Activated CD4-positive, alpha-beta T cell treated with anti-CD3 and anti-CD28 coated beads for 36 hours (primary cell): ENCODE measurements around the gene ATXN1. TPM values are rescaled to one million over a fixed set of nuclear protein-coding genes. Genes with fewer than 3 reads are reported as not detected.
A peak's percentile ranks its signal among the peaks of the same experiment; 100 is the strongest.
"Not testable (repeated sequence)": the region's sequence is repeated elsewhere in the genome, so short reads cannot be mapped to it uniquely, and the experiment has no call there.

Experiments
- ATAC-seq: fragments of 200-7000 bp; cut with Tn5 transposase; one replicate; pipeline ENCODE4 v1.10.0; 2021; ENCODE audit warnings: mild to moderate bottlenecking, moderate library complexity
- CTCF ChIA-PET: fragments of 350-600 bp; sonication (Branson Sonifier 250); formaldehyde crosslinking; loops from one replicate; lab custom pipeline; 2021; ENCODE audit warnings: antibody characterized with exemption; lab: Charles Lee
- POLR2A ChIA-PET: fragments of 350-600 bp; sonication (Branson Sonifier 250); formaldehyde crosslinking; loops from one replicate; lab custom pipeline; 2021; ENCODE audit warnings: antibody characterized with exemption, inconsistent platforms; lab: Charles Lee
- DNase-seq: peaks from one replicate; pipeline ENCODE4 v3.0.0-alpha.2; 2020
- H3K27ac Mint-ChIP-seq: one replicate; pipeline ENCODE4 v1.8.0; 2021; ENCODE audit warnings: mixed read lengths
- H3K27me3 Mint-ChIP-seq: one replicate; pipeline ENCODE4 v1.8.0; 2021; ENCODE audit warnings: mixed read lengths
- H3K36me3 Mint-ChIP-seq: one replicate; pipeline ENCODE4 v1.8.0; 2021; ENCODE audit warnings: low read depth, mixed read lengths
- H3K4me1 Mint-ChIP-seq: one replicate; pipeline ENCODE4 v1.8.0; 2021; ENCODE audit warnings: mixed read lengths
- H3K4me3 Mint-ChIP-seq: one replicate; pipeline ENCODE4 v1.8.0; 2021; ENCODE audit warnings: mild to moderate bottlenecking, moderate library complexity, mixed read lengths
- H3K9me3 Mint-ChIP-seq: one replicate; pipeline ENCODE4 v1.8.0; 2021; ENCODE audit warnings: low read depth, mixed read lengths
- intact Hi-C, 2 experiments: fragments of 100-400 bp; cut with DNase I in 1 of 2; cut with micrococcal nuclease in 1 of 2; formaldehyde crosslinking; loops; one replicate each; pipeline versions ENCODE4 v1.14.2 to v1.15.1; 2022 to 2024; cut with DNase I, micrococcal nuclease
- total RNA-seq, 2 experiments: library from RNA; stranded (reverse); gene quantifications; one replicate each; pipeline ENCODE4 v1.2.3, GENCODE V29; 2021

The ATXN1 gene
- total RNA-seq, 2 experiments from 2014 or later, result 19.8 to 22.8 TPM

DNA sequence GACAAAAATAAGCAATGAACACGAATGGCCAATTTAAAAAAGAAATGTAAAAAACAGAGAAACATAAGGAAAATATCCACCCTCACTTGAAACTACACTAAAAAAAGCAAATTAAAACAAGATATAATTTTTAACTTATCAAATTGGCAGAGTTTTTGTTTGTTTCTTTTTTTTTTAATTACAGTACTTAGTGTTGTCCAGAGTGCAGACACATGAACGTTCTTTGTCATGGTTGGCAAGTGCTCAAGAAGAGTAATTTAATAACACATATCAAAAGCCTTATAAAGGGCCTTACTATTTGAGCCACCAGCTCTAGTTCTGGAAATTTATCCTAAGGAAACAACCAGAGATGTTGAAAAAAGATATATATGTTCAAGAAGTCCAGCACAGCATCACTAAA is 142.3 kb downstream of the ATXN1 start:
- H3K4me3 Mint-ChIP-seq, result no peak overlapping the region

DNA sequence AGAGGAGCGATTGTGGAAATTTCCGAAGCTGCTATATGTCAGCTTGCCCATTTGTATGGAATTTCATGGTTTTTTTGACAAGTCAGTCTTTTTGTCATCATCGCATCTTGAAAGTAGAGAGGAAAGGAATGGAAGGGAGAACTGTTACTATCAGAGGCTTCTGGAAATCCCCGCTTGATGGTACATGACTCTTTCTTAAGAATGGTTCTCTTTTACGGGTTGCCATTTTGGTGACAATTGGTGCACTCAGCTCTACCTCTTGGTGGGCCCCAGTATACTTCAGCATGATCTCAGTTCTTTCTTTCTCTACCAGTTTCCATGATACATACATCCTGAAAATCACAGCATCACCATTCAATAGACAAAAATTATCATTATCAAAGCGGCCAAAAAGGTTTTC is 146.0 kb downstream of the ATXN1 start:
- peak; percentile 47 for ATAC-seq
- DNase-seq, intact Hi-C loops, CTCF ChIA-PET, H3K9me3 Mint-ChIP-seq, H3K4me1 Mint-ChIP-seq, H3K27ac Mint-ChIP-seq, POLR2A ChIA-PET, H3K36me3 Mint-ChIP-seq, H3K27me3 Mint-ChIP-seq, H3K4me3 Mint-ChIP-seq: not testable (repeated sequence)

More for the DNA sequence above, 142.3 kb downstream of the ATXN1 start:
- ChIA-PET CTCF (interaction anchor here (0.6 to 0.7 kb wide), 2 partner anchors 336 to 433 kb away, joined by 3 read pairs; no protein-coding TSS in a partner anchor), POLR2A (no interaction called here)
- Mint-ChIP-seq H3K36me3 (peaks cover 2% of the 10 kb centered on the region), H3K27ac (no peak overlapping the region), H3K4me1 (peaks cover 20% of the 10 kb centered on the region), H3K27me3 (no peaks in the 10 kb centered on the region), H3K9me3 (no peaks in the 10 kb centered on the region)
- no peak for ATAC-seq
- intact Hi-C loops, result no loop called here
- no peak for DNase-seq

DNA sequence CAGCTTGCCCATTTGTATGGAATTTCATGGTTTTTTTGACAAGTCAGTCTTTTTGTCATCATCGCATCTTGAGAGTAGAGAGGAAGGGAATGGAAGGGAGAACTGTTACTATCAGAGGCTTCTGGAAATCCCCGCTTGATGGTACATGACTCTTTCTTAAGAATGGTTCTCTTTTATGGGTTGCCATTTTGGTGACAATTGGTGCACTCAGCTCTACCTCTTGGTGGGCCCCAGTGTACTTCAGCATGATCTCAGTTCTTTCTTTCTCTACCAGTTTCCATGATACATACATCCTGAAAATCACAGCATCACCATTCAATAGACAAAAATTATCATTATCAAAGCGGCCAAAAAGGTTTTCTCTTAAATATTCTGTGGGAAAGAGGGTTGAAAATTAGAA is 147.1 kb downstream of the ATXN1 start:
- H3K4me3 Mint-ChIP-seq, POLR2A ChIA-PET, H3K36me3 Mint-ChIP-seq, DNase-seq, intact Hi-C loops, H3K4me1 Mint-ChIP-seq, H3K27ac Mint-ChIP-seq, H3K27me3 Mint-ChIP-seq, H3K9me3 Mint-ChIP-seq, CTCF ChIA-PET: not testable (repeated sequence)
- peak; percentile 44 for ATAC-seq

DNA sequence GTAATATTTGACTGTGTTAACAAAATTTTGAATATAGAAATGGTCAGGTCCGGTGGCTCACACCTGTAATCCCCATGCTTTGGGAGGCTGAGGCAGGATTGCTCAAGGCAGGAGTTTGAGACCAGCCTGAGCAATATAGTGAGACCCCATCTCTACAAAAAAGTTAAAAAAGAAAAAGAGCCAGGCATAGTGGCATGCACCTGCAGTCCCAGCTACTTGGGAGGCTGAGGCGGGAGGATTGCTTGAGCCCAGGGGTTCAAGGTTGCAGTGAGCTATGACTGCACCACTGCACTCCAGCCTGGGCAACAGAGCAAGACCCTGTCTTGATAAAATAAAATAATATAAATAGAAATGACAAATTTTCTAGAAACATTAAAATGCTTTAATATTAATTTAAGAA is 147.8 kb downstream of the ATXN1 start:
- CTCF ChIA-PET, DNase-seq, H3K27me3 Mint-ChIP-seq, H3K27ac Mint-ChIP-seq, intact Hi-C loops, H3K9me3 Mint-ChIP-seq, H3K4me3 Mint-ChIP-seq, ATAC-seq, H3K36me3 Mint-ChIP-seq, H3K4me1 Mint-ChIP-seq: not testable (repeated sequence)
- POLR2A ChIA-PET, result interaction anchor here (0.7 kb wide), 1 partner anchor 20 kb away, joined by 5 read pairs; no protein-coding TSS in a partner anchor

DNA sequence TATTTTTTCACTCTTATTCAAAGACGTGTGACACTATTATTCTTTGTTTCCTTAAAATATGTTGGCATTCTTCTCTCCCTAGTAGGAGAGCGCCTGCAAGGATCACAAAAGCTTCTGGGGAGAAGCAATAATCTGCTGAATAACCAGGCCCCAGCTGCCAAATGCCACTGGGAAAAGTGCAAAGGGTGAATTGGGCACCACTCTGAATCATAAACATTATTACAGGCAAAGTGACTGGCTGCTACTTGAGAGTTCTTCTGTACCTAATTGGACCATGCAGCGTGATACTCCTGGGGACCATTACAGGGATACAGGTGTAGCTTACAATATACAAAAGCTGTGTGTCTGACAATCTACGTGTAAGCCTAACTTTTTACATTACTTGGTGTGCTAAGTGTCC is 152.8 kb downstream of the ATXN1 start:
- POLR2A ChIA-PET, result no interaction called here
- Mint-ChIP-seq H3K9me3 (no peaks in the 10 kb centered on the region), H3K27me3 (peaks cover 2% of the 10 kb centered on the region), H3K27ac (no peak overlapping the region), H3K4me3 (no peak overlapping the region), H3K36me3 (peaks cover 8% of the 10 kb centered on the region), H3K4me1 (peaks cover 6% of the 10 kb centered on the region)
- CTCF ChIA-PET, result no interaction called here
- ATAC-seq, result no peak
- intact Hi-C loops, result no loop called here
- DNase-seq, result no peak

DNA sequence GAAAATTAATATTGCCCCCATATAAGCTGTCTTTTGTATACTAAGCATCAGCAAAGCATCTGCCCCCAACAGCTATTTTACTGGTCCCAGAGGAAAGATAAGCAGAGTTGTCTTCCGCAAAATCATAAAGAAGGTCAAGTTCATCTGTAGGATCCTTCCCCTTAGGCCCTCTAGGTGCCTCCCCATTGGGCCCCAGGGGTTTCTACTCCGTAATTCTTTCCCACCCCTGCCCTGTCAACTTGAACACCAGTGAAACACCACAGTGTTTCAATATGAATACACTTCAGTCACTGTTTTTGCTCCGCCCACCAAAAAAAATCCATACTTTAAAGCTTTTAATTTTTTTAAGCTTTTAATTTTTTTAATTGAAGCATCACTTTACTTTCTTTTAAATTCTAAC is 159.2 kb downstream of the ATXN1 start:
- no peak overlapping the region for H3K4me3 Mint-ChIP-seq
- peak overlapping the region; percentile 55 for H3K27ac Mint-ChIP-seq
- ChIA-PET POLR2A (interaction anchor here (0.7 to 1.0 kb wide), 2 partner anchors 10 to 155 kb away, joined by 3 to 10 read pairs; no protein-coding TSS in a partner anchor), CTCF (interaction anchor here (0.6 to 2.7 kb wide), 5 partner anchors 72 to 436 kb away, joined by 3 to 8 read pairs (median 3); no protein-coding TSS in a partner anchor)
- intact Hi-C loops, result loop anchor here (1.0 to 5.0 kb wide), 4 partner anchors 10 to 415 kb away; partner anchors contain the start of gene ATXN1 (in 1 of the 2)
- H3K4me1 Mint-ChIP-seq, result peaks cover 42% of the 10 kb centered on the region
- peaks cover 11% of the 10 kb centered on the region for H3K36me3 Mint-ChIP-seq
- H3K9me3 Mint-ChIP-seq, result no peaks in the 10 kb centered on the region
- ATAC-seq (peak; percentile 99), DNase-seq (peak; percentile 78)
- H3K27me3 Mint-ChIP-seq, result peaks cover 3% of the 10 kb centered on the region

DNA sequence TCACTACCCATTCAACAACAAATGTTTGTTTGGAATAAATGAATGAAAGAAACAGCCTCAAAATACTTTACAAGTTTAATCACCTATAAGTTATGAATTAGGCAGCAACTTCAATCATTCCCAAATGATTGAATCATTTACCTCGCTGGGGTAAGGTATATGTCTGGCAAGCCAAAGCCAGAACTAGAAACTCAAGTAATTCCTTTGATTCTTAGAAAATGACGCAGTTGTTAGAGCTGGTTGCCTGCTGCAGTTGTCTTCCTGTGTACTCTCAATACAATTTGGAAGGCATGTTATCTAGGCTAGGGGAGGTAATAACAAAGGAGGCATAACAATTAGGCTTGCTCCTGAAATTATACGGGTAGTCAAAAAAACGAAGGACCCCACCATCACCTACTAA is 160.6 kb downstream of the ATXN1 start:
- Mint-ChIP-seq H3K9me3 (no peaks in the 10 kb centered on the region), H3K36me3 (peaks cover 11% of the 10 kb centered on the region), H3K4me3 (no peak overlapping the region), H3K27me3 (peaks cover 3% of the 10 kb centered on the region), H3K27ac (no peak overlapping the region), H3K4me1 (peaks cover 42% of the 10 kb centered on the region)
- intact Hi-C loops, result loop anchor here (5.0 kb wide), 3 partner anchors 112 to 417 kb away; partner anchors contain the start of gene ATXN1 (in 1 of the 2)
- DNase-seq (no peak), ATAC-seq (no peak)
- ChIA-PET POLR2A (no interaction called here), CTCF (interaction anchor here (0.7 to 2.7 kb wide), 5 partner anchors 71 to 246 kb away, joined by 3 to 8 read pairs (median 4); no protein-coding TSS in a partner anchor)

DNA sequence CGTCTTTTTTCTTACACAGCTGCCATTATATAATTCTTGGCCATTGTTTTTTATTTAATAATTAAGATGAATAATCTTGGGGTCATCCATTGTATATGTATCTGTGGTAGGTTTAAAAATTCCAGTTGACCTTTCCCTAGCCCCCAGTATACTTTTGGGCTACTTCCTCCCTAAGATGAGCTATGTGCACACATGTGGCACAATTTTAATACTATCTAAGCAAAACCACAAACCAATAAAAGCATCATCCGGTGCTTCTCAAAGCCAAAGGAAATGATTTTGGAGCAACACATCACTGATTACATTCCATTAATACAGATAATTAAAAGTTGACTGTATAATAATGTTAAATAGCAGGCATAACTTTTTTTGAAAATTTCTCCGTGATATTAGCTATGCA is 161.2 kb downstream of the ATXN1 start:
- POLR2A ChIA-PET, result no interaction called here
- peaks cover 42% of the 10 kb centered on the region for H3K4me1 Mint-ChIP-seq
- no peak overlapping the region for H3K4me3 Mint-ChIP-seq

DNA sequence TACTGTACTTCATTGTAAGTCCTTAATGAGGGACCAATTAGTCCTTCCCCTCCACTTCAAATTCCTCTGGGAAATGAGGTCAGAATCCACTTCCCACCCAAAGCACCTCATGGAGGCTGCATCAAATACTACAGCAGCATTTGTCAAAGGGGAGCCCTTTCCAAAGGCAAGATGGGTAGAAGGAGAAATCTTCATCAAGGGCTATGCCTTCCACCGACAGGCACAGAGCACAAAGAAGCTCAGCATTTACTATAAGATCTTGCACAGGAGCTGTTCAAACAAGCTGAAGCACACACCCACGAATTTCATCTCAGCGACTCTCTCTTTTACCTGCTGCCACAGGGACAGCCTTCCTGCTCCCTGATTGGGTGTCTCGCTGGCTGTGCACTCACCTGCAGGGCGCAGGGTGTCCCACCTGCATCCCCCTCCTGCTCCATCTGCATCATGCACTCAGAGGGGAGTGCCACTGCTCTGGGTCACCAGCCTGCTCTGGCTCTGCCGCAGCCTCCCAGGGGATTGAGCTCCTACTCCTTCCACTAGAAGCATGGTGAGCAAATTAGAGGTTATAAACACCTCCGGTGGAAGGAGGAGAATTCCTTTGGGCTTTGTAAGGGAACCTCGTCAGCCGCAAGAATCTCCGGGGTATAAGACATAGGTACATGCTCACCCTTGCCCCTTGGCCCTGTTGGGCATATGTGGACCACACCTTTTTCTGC is 164.5 kb downstream of the ATXN1 start:
- DNase-seq (no peak), ATAC-seq (no peak)
- intact Hi-C loops, result no loop called here
- Mint-ChIP-seq H3K27me3 (no peaks in the 10 kb centered on the region), H3K27ac (no peak overlapping the region), H3K4me3 (no peak overlapping the region), H3K4me1 (peaks cover 37% of the 10 kb centered on the region), H3K9me3 (peaks cover 3% of the 10 kb centered on the region), H3K36me3 (peaks cover 6% of the 10 kb centered on the region)
- ChIA-PET CTCF (interaction anchor here (0.6 to 1.0 kb wide), 4 partner anchors 39 to 221 kb away, joined by 3 read pairs; no protein-coding TSS in a partner anchor), POLR2A (no interaction called here)

More for the DNA sequence above, 161.2 kb downstream of the ATXN1 start:
- intact Hi-C loops, result loop anchor here (5.0 kb wide), 3 partner anchors 112 to 417 kb away; partner anchors contain the start of gene ATXN1 (in 1 of the 2)
- Mint-ChIP-seq H3K36me3 (peaks cover 11% of the 10 kb centered on the region), H3K9me3 (no peaks in the 10 kb centered on the region), H3K27me3 (peaks cover 3% of the 10 kb centered on the region), H3K27ac (no peak overlapping the region)
- DNase-seq (no peak), ATAC-seq (no peak)
- CTCF ChIA-PET, result interaction anchor here (0.8 to 2.7 kb wide), 4 partner anchors 71 to 246 kb away, joined by 4 to 8 read pairs (median 5); no protein-coding TSS in a partner anchor

DNA sequence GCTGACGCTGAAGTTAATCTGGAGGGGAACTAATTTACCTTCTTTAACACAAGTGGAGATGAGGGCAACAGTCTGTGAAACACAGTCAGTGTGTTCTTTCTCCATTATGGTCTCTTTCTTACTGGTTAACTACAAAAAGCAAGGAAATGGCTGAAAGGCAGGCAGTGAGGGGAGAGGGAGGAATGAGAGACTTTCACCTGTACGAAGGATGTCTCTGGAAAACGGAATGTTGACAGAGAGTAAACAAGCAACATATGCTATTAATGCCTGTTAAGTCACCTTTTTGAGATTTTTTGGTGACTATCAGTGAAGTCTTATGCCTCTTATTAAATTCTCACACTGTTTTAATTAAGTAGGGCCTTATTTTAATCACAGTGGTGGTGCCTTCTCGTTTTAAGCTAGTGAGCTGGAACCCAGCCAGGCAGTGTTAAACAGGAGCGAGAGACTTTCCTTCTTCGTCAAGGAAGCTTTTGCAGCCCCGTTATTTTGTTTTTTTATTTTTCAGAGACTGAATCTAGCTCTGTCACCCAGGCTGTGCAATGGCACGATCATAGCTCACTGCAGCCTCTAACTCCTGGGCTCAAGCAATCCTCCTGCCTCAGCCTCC is 165.6 kb downstream of the ATXN1 start:
- Mint-ChIP-seq H3K4me3 (no peak overlapping the region), H3K9me3 (peaks cover 3% of the 10 kb centered on the region), H3K27me3 (no peaks in the 10 kb centered on the region), H3K36me3 (peaks cover 4% of the 10 kb centered on the region), H3K27ac (no peak overlapping the region), H3K4me1 (peaks cover 29% of the 10 kb centered on the region)
- ChIA-PET CTCF (interaction anchor here (0.6 kb wide), 1 partner anchor 222 kb away, joined by 3 read pairs; no protein-coding TSS in a partner anchor), POLR2A (no interaction called here)
- no peak for ATAC-seq
- DNase-seq, result no peak
- intact Hi-C loops, result no loop called here

DNA sequence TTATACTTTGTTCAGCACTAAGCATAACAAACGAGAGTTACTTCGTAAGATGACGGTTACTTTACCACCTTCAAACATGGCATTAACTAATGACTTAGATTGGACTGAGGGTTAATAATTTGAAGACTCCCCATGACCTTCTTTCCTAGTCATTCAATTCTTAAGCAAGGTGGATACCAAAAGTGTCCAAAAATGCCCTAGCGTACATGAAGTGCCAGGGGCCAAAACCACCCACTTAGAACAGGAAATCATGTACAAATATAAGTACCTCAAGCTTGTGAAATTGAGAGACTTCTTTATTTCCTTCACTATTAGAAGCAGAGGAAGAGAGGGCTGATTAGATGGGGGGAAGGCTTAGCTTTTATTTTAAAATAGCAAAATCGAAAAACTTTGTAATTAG is 166.4 kb downstream of the ATXN1 start:
- Mint-ChIP-seq H3K4me3 (no peak overlapping the region), H3K27me3 (no peaks in the 10 kb centered on the region), H3K9me3 (peaks cover 3% of the 10 kb centered on the region), H3K27ac (no peak overlapping the region), H3K4me1 (peaks cover 21% of the 10 kb centered on the region), H3K36me3 (peaks cover 4% of the 10 kb centered on the region)
- no peak for ATAC-seq
- intact Hi-C loops, result loop anchor here (5.0 kb wide), 4 partner anchors 63 to 273 kb away; no protein-coding TSS in a partner anchor
- CTCF ChIA-PET, result interaction anchor here (0.6 kb wide), 1 partner anchor 357 kb away, joined by 3 read pairs; no protein-coding TSS in a partner anchor
- no peak for DNase-seq
- POLR2A ChIA-PET, result no interaction called here
